ENCODE measurements around the gene RCCD1.
A peak's percentile ranks its signal among the peaks of the same experiment; 100 is the strongest.

Gene RCCD1

DNA sequence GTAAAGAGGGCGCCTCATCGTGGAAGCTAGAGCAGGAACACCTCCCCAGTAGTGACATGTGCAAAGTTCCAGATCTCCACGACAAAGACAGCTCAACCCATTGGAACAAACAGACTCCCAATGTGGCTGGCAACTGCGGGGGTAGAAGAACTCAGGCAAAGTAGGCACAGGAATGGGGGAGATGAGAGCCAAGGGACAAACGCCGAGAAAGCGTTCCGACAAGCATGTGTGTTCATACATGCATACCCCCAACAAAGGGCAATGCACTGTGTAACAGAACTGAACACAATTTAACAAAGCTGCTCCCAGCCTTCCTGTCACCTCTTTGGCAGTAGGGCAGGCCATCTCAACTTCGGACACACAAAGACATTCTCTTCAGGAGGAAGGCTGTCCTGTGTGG lies 11.6 kb downstream of the RCCD1 start:
- no peak for DNase-seq (ENCODE audit: low read depth)

- no peak for DNase-seq (ENCODE audit: low read depth)
Observed at GRCh38 chr15:90967206-90967605, 12.5 kb downstream of the RCCD1 start.

- DNase-seq (ENCODE audit: low read depth) = no peak
Observed at GRCh38 chr15:90968434-90968833, 13.8 kb downstream of the RCCD1 start.

- DNase-seq (ENCODE audit: low read depth) = no peak
Observed at GRCh38 chr15:90970274-90970673, 15.6 kb downstream of the RCCD1 start.

DNA sequence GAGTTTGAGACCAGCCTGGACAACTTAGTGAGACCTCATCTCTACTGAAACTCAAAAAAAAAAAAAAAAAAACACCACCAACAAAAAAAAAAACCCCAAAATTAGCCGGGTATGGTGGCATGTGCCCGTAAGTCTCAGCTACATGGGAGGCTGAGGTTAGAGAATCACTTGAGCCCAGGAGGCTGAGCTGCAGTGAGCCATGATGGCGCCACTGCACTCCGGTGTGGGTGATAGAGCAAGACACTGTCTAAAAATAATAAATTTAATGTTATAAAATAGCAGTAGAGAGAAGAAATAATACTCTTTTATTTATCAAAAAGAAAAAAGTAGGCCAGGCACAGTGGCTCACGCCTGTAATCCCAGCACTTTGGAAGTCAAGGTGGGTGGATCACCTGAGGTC lies 17.4 kb downstream of the RCCD1 start:
- no peak for DNase-seq (ENCODE audit: low read depth)

DNA sequence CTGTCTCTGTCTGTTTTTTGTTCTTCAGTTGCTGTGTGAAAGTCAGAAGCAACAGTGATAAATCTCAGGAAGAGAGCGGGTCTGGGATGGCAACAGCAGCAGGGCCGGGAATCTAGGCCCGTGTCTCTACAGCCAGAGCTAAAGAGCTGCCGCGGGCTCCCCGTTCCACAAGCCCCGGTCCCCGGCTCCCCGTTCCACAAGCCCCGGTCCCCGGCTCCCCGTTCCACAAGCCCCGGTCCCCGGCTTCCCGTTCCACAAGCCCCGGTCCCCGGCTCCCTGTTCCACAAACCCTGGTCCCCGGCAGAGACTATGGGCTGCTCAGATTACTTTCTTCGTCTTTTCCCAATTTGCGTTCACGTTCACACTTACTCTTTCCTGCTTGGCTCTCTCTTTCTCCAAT lies 19.5 kb downstream of the RCCD1 start:
- DNase-seq (ENCODE audit: low read depth) = no peak

- DNase-seq (ENCODE audit: low read depth) = no peak
Observed at GRCh38 chr15:90979582-90979981, 24.9 kb downstream of the RCCD1 start.

- no peak for DNase-seq (ENCODE audit: low read depth)
Observed at GRCh38 chr15:90981681-90982080, 27.0 kb downstream of the RCCD1 start.

GRCh38 chr15:90982135-90982534 lies 27.5 kb downstream of the RCCD1 start:
- DNase-seq (ENCODE audit: low read depth) = no peak

DNA sequence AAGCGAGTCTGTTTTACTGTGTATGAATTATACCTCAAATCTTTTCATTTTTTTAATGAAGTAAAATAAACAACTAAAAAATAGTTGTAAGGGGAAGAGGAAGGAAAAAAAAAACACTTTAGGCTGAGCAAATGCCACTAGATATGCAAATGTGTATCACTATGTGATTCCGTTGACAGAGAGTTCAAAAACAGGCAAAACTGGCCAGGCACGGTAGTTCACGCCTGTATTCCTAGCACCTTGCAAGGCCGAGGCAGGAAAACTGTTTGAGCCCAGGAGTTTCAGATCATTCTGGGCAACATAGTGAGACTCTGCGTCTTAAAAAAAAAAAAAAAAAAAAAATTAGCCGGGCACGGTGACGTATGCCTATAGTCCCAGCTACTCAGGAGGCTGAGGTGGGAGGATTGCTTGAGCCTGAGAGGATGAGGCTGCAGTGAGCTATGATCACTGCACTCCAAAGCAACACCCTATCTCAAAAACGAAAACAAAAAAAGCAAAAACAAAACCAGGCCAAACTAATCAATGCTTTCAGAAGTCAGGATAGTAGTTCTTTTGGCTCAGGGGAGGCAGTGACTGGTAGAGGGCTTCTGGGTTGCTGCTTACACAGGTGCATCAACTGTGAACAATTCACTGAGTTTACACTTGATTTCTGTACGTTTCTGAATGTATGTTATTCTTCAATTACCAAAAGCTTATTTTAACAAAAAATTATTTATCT lies 32.3 kb downstream of the RCCD1 start:
- DNase-seq (ENCODE audit: low read depth) = no peak

GRCh38 chr15:90987561-90988141 lies 33.0 kb downstream of the RCCD1 start:
- DNase-seq (ENCODE audit: low read depth) = no peak

DNA sequence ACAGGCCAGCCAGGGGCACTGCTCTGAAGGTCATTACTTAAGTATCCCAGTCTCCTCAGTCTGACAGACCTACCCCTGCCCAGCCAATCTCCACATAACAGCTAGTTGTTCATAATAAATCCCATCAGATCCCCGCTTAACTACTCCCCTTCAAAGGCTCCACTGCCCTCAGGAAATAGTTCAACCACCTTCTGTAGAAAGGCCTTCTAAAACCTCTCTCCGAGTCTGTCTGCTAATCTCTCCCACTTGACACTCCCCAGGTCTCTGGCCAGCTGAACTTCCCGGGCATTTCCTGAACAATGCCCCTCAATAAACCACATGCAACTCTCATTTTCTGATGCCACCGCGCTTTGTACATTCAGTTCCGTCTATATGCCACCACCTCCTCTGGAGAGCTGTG lies 33.6 kb downstream of the RCCD1 start:
- no peak for DNase-seq (ENCODE audit: low read depth)

GRCh38 chr15:90989040-90989768 lies 34.5 kb downstream of the RCCD1 start:
- DNase-seq (ENCODE audit: low read depth) = no peak

- no peak for DNase-seq (ENCODE audit: low read depth)
Observed at GRCh38 chr15:90990446-90990845, 35.8 kb downstream of the RCCD1 start.

GRCh38 chr15:90991587-90992285 lies 37.1 kb downstream of the RCCD1 start:
- no peak for DNase-seq (ENCODE audit: low read depth)

DNA sequence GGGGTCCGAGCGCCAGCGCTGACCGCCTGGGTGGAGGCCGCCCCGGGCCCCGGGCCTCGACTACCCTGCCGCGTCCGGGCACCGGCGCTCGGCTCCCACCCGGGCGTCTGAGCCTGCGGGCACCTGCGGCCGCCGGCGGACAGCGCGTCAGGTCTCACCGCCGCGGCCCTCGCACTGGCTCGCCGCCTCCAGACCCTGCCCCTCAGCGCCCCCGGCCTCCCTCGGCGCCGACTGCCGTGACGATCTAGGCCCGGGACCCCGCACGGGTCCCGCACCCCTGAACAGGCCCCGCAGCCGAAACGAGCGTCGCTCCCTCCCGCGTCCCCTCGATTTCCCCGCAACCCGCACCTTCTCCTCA lies 39.4 kb downstream of the RCCD1 start:
- DNase-seq (ENCODE audit: low read depth) = no peak

GRCh38 chr15:90994417-90995311 lies 40.0 kb downstream of the RCCD1 start, which contains the start of gene PRC1:
Gene PRC1 (minus strand): TSS chr15:90994535. CDS start chr15:90994417, 118 bp downstream.
- DNase-seq (ENCODE audit: low read depth) = peak; percentile 96

GRCh38 chr15:90998737-90999136 lies 44.1 kb downstream of the RCCD1 start:
- DNase-seq (ENCODE audit: low read depth) = no peak

- no peak for DNase-seq (ENCODE audit: low read depth)
Observed at GRCh38 chr15:91001209-91001608, 46.5 kb downstream of the RCCD1 start.

DNA sequence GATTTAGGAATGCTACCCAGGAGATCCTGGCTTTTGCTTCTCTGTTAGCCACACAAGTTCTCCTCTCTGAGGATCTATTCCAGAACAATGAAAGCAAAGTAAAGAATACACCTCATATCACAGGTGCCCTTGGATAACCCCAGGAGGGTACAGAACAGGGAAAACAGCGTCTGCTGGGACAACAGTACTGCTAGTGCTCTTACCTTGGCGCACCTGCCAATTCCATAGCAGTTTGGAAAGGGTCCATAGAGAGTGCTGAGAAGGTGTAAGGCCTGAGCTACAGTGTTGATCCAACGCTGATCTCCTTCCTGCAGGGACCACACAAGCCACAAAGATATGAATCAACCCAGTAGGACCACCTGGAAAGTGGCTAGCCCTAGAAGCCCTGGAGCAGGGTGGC lies 52.6 kb downstream of the RCCD1 start:
- DNase-seq (ENCODE audit: low read depth) = no peak

Data from activated T-cell treated with anti-CD3 and anti-CD28 coated beads for 24 hours (primary cell).